Kidney epithelial cell (primary cell): ENCODE data around the gene PSAP. TPM values are rescaled to one million over a fixed set of nuclear protein-coding genes. Genes with fewer than 3 reads are reported as not detected.

ENCODE experiments used
- DNase-seq: peaks from one replicate; pipeline ENCODE4 v3.0.0-alpha.2; 2010; ENCODE audit warnings: low read depth
- H3K27me3 ChIP-seq: 2 replicates; pipeline ENCODE4 v1.6.0; 2011; ENCODE audit warnings: low read length; ENCODE audit not compliant: control insufficient read depth, insufficient read depth
- H3K36me3 ChIP-seq: 2 replicates; pipeline ENCODE4 v1.5.1; 2011; ENCODE audit warnings: low read length; ENCODE audit not compliant: control insufficient read depth, insufficient read depth
- H3K4me3 ChIP-seq: 2 replicates; pipeline ENCODE4 v1.5.1; 2011; ENCODE audit warnings: low read depth, mild to moderate bottlenecking, control low read depth, low read length
- total RNA-seq: library from RNA; depleted of rRNA; stranded (reverse); fragments of >200 nt; gene quantifications from 2 replicates; pipeline ENCODE4 v1.2.3, GENCODE V29; 2015
- TF ChIP-seq, protein P1 (sequence below): IDR thresholded peaks from 2 replicates; pipeline ENCODE4 v1.5.1; 2011; ENCODE audit warnings: mild to moderate bottlenecking, moderate library complexity, low read length, control low read depth, inconsistent platforms; ENCODE audit not compliant: insufficient read depth, poor library complexity, severe bottlenecking

Gene PSAP
- total RNA-seq, 1 donor from 2014 or later = 1,398 TPM

DNA sequence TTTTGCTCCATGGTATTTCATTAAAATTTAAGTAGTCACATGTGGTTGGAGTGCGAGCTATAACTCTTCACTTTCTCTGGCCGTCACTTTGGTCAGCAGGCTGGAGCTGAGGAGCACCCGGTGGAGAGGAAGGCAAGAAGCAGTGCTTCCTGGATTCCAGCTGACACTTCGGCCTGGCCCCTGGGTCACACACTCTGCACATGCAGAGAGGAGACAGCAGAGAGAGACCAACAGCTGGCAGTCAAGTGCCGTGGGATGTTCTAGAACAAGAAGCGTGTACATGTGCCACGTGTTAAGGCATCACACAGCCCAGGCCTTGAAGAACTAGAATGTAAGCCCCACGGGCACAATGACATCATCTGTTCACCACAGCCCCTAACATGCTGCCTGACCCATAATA is 30.1 kb downstream of the PSAP start:
- TF ChIP-seq, protein P1, sequence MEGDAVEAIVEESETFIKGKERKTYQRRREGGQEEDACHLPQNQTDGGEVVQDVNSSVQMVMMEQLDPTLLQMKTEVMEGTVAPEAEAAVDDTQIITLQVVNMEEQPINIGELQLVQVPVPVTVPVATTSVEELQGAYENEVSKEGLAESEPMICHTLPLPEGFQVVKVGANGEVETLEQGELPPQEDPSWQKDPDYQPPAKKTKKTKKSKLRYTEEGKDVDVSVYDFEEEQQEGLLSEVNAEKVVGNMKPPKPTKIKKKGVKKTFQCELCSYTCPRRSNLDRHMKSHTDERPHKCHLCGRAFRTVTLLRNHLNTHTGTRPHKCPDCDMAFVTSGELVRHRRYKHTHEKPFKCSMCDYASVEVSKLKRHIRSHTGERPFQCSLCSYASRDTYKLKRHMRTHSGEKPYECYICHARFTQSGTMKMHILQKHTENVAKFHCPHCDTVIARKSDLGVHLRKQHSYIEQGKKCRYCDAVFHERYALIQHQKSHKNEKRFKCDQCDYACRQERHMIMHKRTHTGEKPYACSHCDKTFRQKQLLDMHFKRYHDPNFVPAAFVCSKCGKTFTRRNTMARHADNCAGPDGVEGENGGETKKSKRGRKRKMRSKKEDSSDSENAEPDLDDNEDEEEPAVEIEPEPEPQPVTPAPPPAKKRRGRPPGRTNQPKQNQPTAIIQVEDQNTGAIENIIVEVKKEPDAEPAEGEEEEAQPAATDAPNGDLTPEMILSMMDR = no peak
- Histone ChIP-seq H3K36me3 (peaks cover 13% of the 10 kb centered on the region), H3K4me3 (no peak overlapping the region), H3K27me3 (no peaks in the 10 kb centered on the region)
- DNase-seq = no peak

DNA sequence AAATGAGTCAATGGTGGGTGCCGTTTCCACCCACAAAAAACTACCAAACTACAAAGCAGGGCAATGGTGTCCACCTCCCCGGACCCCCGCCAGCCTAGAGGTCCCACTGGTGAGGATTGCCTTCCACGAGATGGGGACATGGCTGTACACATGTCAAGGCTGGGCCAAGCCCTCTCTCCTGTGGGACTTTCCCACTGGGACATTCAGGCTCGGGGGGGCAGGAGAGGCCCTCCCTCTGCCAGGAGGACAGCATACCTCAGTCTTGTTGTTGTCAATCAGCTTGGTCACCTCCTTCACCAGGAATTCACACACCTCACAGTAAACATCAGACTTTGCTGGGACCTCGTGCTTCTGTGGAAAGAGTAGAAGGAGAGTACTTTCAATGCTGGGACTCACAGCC is 31.1 kb downstream of the PSAP start:
- no peak for DNase-seq
- TF ChIP-seq, protein P1 = no peak
- H3K36me3 ChIP-seq = peaks cover 13% of the 10 kb centered on the region
- H3K27me3 ChIP-seq = no peaks in the 10 kb centered on the region
- H3K4me3 ChIP-seq = no peak overlapping the region

DNA sequence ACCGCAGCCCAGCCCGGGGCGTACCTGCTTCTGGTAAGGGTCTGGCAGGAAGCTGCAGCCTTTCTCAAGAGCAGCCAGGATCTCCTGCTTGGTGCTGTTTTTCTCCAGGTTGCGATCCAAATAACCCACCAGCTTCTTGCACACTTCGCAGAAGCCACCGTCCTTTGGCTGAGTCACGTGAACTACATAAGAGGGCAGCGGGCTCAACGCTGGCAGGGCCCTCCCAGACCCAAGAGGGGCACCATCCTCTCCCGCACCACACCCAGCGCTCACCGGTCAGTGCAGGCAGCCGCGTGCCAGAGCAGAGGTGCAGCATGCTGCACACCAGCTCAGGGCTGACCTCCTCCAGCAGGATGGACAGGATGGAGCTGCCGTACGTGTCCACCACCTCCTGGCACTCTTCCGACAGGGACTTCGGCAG is 31.6 kb downstream of the PSAP start:
- no peaks in the 10 kb centered on the region for H3K27me3 ChIP-seq
- H3K4me3 ChIP-seq = no peak overlapping the region
- H3K36me3 ChIP-seq = peaks cover 12% of the 10 kb centered on the region
- TF ChIP-seq, protein P1 = no peak
- DNase-seq = no peak

GRCh38 chr10:71818674-71819260 is 32.3 kb downstream of the PSAP start:
- TF ChIP-seq, protein P1 = no peak
- Histone ChIP-seq H3K4me3 (no peak overlapping the region), H3K27me3 (no peaks in the 10 kb centered on the region), H3K36me3 (peaks cover 12% of the 10 kb centered on the region)
- no peak for DNase-seq

- DNase-seq = no peak
- H3K36me3 ChIP-seq = peaks cover 12% of the 10 kb centered on the region
These were observed 33.0 kb downstream of the PSAP start for GRCh38 chr10:71817831-71818655.

More at GRCh38 chr10:71817831-71818655, 33.0 kb downstream of the PSAP start:
- Histone ChIP-seq H3K27me3 (no peaks in the 10 kb centered on the region), H3K4me3 (no peak overlapping the region)
- TF ChIP-seq, protein P1 = no peak
